Jurkat, Clone E6-1 (cell line): ENCODE results near the gene SUPT3H.

ENCODE experiments used
- DNase-seq: peaks from one replicate; pipeline ENCODE4 v3.0.0-alpha.2; 2011; ENCODE audit warnings: low read depth, low spot score
- H3K4me3 ChIP-seq: 2 replicates; pipeline ENCODE4 v1.5.1; 2011; ENCODE audit warnings: mild to moderate bottlenecking, low read length, control low read depth, moderate library complexity

Gene SUPT3H

GRCh38 chr6:44999066-44999465 lies 378.7 kb downstream of the SUPT3H start:
- no peak overlapping the region for H3K4me3 ChIP-seq
- no peak for DNase-seq

GRCh38 chr6:44995486-44996132 lies 382.1 kb downstream of the SUPT3H start:
- H3K4me3 ChIP-seq, result no peak overlapping the region
- DNase-seq, result no peak

GRCh38 chr6:44989391-44989790 lies 388.3 kb downstream of the SUPT3H start:
- no peak overlapping the region for H3K4me3 ChIP-seq
- no peak for DNase-seq

GRCh38 chr6:44985006-44985405 lies 392.7 kb downstream of the SUPT3H start:
- DNase-seq, result no peak
- H3K4me3 ChIP-seq, result no peak overlapping the region

GRCh38 chr6:44983467-44984365 lies 394.0 kb downstream of the SUPT3H start:
- DNase-seq, result no peak
- H3K4me3 ChIP-seq, result no peak overlapping the region

GRCh38 chr6:44980841-44981240 lies 396.9 kb downstream of the SUPT3H start:
- H3K4me3 ChIP-seq, result no peak overlapping the region
- no peak for DNase-seq

GRCh38 chr6:44976677-44977641 lies 400.8 kb downstream of the SUPT3H start:
- H3K4me3 ChIP-seq, result no peak overlapping the region
- DNase-seq, result peak; percentile 76

GRCh38 chr6:44974511-44974910 lies 403.2 kb downstream of the SUPT3H start:
- DNase-seq, result no peak
- H3K4me3 ChIP-seq, result no peak overlapping the region

- no peak overlapping the region for H3K4me3 ChIP-seq
- no peak for DNase-seq
Measured at GRCh38 chr6:44972709-44973108, 405.0 kb downstream of the SUPT3H start.

- H3K4me3 ChIP-seq, result no peak overlapping the region
- no peak for DNase-seq
Measured at GRCh38 chr6:44969446-44970185, 408.1 kb downstream of the SUPT3H start.

- DNase-seq, result no peak
- no peak overlapping the region for H3K4me3 ChIP-seq
Measured at GRCh38 chr6:44967481-44967880, 410.3 kb downstream of the SUPT3H start.

GRCh38 chr6:44966449-44967092 lies 411.2 kb downstream of the SUPT3H start:
- DNase-seq, result no peak

GRCh38 chr6:44965708-44966107 lies 412.0 kb downstream of the SUPT3H start:
- H3K4me3 ChIP-seq, result no peak overlapping the region
- no peak for DNase-seq

More at GRCh38 chr6:44966449-44967092, 411.2 kb downstream of the SUPT3H start:
- no peak overlapping the region for H3K4me3 ChIP-seq

GRCh38 chr6:44960898-44961297 lies 416.8 kb downstream of the SUPT3H start:
- DNase-seq, result no peak
- H3K4me3 ChIP-seq, result no peak overlapping the region

- no peak overlapping the region for H3K4me3 ChIP-seq
- no peak for DNase-seq
Measured at GRCh38 chr6:44959651-44960050, 418.1 kb downstream of the SUPT3H start.

- DNase-seq, result no peak
- H3K4me3 ChIP-seq, result no peak overlapping the region
Measured at GRCh38 chr6:44957156-44957555, 420.6 kb downstream of the SUPT3H start.

GRCh38 chr6:44956396-44956795 lies 421.3 kb downstream of the SUPT3H start:
- DNase-seq, result no peak
- no peak overlapping the region for H3K4me3 ChIP-seq

GRCh38 chr6:44955145-44955544 lies 422.6 kb downstream of the SUPT3H start:
- no peak for DNase-seq
- H3K4me3 ChIP-seq, result no peak overlapping the region
